BJ (cell line): Measurements from ENCODE around the gene KCNC3. TPM values are rescaled to one million over a fixed set of nuclear protein-coding genes. Genes with fewer than 3 reads are reported as not detected.

Experiments
- CTCF ChIA-PET: fragments of 350-600 bp; formaldehyde crosslinking; extraction: SDS; loops from one replicate; lab custom pipeline; 2021; ENCODE audit warnings: antibody characterized with exemption, inconsistent platforms; lab: Yijun Ruan, JAX
- POLR2A ChIA-PET: fragments of 300-600 bp; sonication (Branson Sonifier 250); formaldehyde crosslinking; extraction: SDS; loops from one replicate; lab custom pipeline; 2021; ENCODE audit warnings: antibody characterized with exemption; lab: Charles Lee
- DNase-seq: peaks from one replicate; pipeline ENCODE4 v3.0.0-alpha.2; 2011; ENCODE audit warnings: low read depth
- H3K27me3 ChIP-seq: 2 replicates; pipeline ENCODE4 v1.6.0; 2011; ENCODE audit warnings: low read length; ENCODE audit not compliant: control insufficient read depth, insufficient read depth
- H3K36me3 ChIP-seq: 2 replicates; pipeline ENCODE4 v1.5.1; 2011; ENCODE audit warnings: low read length; ENCODE audit not compliant: control insufficient read depth, insufficient read depth
- H3K4me3 ChIP-seq: 2 replicates; pipeline ENCODE4 v1.5.1; 2011; ENCODE audit warnings: low read depth, mild to moderate bottlenecking, control low read depth, low read length
- CTCF ChIP-seq: IDR thresholded peaks from 2 replicates; pipeline ENCODE4 v1.5.1; 2011; ENCODE audit warnings: low read depth, mild to moderate bottlenecking, control low read depth, inconsistent platforms, low read length, moderate library complexity; ENCODE audit not compliant: insufficient read depth
- polyA plus RNA-seq: library from polyadenylated mRNA; depleted of rRNA; stranded (reverse); fragments of >200 nt; gene quantifications from 2 replicates; pipeline ENCODE4 v1.2.3, GENCODE V29; 2011; rRNA removed

KCNC3 gene
- polyA plus RNA-seq, 1 experiment: 0.04 TPM

GRCh38 chr19:50268041-50268440 lies 61.1 kb downstream of the KCNC3 start:
- ChIA-PET POLR2A (no interaction called here), CTCF (no interaction called here)
- no peak overlapping the region for H3K4me3 ChIP-seq
- DNase-seq: no peak
- no peaks in the 10 kb centered on the region for H3K36me3 ChIP-seq
- no peak for TF ChIP-seq CTCF
- no peaks in the 10 kb centered on the region for H3K27me3 ChIP-seq

GRCh38 chr19:50266896-50267295 lies 62.3 kb downstream of the KCNC3 start:
- ChIA-PET CTCF (no interaction called here), POLR2A (no interaction called here)
- Histone ChIP-seq H3K4me3 (no peak overlapping the region), H3K27me3 (no peaks in the 10 kb centered on the region), H3K36me3 (no peaks in the 10 kb centered on the region)
- TF ChIP-seq CTCF: no peak
- DNase-seq: no peak

- TF ChIP-seq CTCF: no peak
- Histone ChIP-seq H3K4me3 (no peak overlapping the region), H3K27me3 (no peaks in the 10 kb centered on the region), H3K36me3 (no peaks in the 10 kb centered on the region)
- ChIA-PET CTCF (no interaction called here), POLR2A (no interaction called here)
- no peak for DNase-seq
These were observed 63.1 kb downstream of the KCNC3 start for GRCh38 chr19:50266041-50266440.

- H3K4me3 ChIP-seq: no peak overlapping the region
- DNase-seq: no peak
- no peak for TF ChIP-seq CTCF
- POLR2A ChIA-PET: no interaction called here
- no peaks in the 10 kb centered on the region for H3K27me3 ChIP-seq
- CTCF ChIA-PET: no interaction called here
- H3K36me3 ChIP-seq: no peaks in the 10 kb centered on the region
These were observed 64.5 kb downstream of the KCNC3 start for GRCh38 chr19:50264483-50265186.

- ChIA-PET POLR2A (no interaction called here), CTCF (no interaction called here)
- DNase-seq: no peak
- TF ChIP-seq CTCF: no peak
- Histone ChIP-seq H3K4me3 (no peak overlapping the region), H3K36me3 (no peaks in the 10 kb centered on the region), H3K27me3 (no peaks in the 10 kb centered on the region)
These were observed 66.0 kb downstream of the KCNC3 start for GRCh38 chr19:50263176-50263575.

Other genes starting within 250 kb of the KCNC3 start
- not detected in 2 replicates for gene IZUMO2, start 166.1 kb downstream of the KCNC3 start, polyA plus RNA-seq
- gene MYH14, start 125.8 kb downstream of the KCNC3 start, polyA plus RNA-seq: not detected in 2 replicates
- gene NAPSA, start 36.3 kb upstream of the KCNC3 start, polyA plus RNA-seq: 0.32 and 0.38 TPM in 2 replicates
- gene NR1H2, start 47.1 kb upstream of the KCNC3 start, polyA plus RNA-seq: 51.2 and 78.4 TPM in 2 replicates
- 4.7 and 10.8 TPM in 2 replicates for gene POLD1, start 55.0 kb upstream of the KCNC3 start, polyA plus RNA-seq
- not detected in 2 replicates for gene SPIB, start 89.6 kb upstream of the KCNC3 start, polyA plus RNA-seq
- gene MYBPC2, start 103.5 kb upstream of the KCNC3 start, polyA plus RNA-seq: not detected in 2 replicates
- gene EMC10, start 147.1 kb upstream of the KCNC3 start, polyA plus RNA-seq: 71.8 and 89.1 TPM in 2 replicates
- gene GARIN5A, start 147.5 kb upstream of the KCNC3 start, polyA plus RNA-seq: 0.26 and 0.56 TPM in 2 replicates
- 39.0 and 44.9 TPM in 2 replicates for gene JOSD2, start 181.8 kb upstream of the KCNC3 start, polyA plus RNA-seq
- gene ASPDH, start 184.5 kb upstream of the KCNC3 start, polyA plus RNA-seq: not detected in 2 replicates
- gene LRRC4B, start 239.1 kb upstream of the KCNC3 start, polyA plus RNA-seq: 0.04 and 0.06 TPM in 2 replicates